GM19023 (cell line): Measurements from ENCODE around the gene BOLL.
"Not testable (repeated sequence)": the region's sequence is repeated elsewhere in the genome, so short reads cannot be mapped to it uniquely, and the experiment has no call there.

Source experiments
- ATAC-seq: cut with Tn5 transposase; IDR thresholded peaks from one replicate; pipeline ENCODE4 v1.9.1; 2021; ENCODE audit warnings: mild to moderate bottlenecking, moderate library complexity; ENCODE audit not compliant: unreplicated experiment

Gene BOLL

DNA sequence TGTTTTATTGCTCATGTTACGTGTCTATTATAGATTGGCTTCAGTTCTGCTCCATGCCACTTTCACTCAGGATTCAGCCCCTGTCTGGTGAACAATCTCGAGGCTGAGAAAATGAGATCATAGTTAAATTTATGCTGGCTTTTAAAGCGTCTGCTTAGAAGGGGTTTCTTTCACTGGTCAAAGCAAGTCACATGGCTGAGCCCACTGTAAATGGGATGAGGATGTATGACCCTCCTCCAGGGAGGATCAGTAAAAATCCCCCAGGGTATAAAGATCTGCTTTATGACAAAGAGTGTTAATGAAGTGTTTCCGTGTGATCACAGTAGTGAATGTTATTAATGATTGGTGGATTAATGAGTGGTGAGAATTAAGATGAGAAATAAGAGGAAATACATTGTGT, 13.1 kb upstream of the BOLL start:
- ATAC-seq = no peak

- no peak for ATAC-seq
These were observed 10.2 kb upstream of the BOLL start for GRCh38 chr2:197795277-197795676.

DNA sequence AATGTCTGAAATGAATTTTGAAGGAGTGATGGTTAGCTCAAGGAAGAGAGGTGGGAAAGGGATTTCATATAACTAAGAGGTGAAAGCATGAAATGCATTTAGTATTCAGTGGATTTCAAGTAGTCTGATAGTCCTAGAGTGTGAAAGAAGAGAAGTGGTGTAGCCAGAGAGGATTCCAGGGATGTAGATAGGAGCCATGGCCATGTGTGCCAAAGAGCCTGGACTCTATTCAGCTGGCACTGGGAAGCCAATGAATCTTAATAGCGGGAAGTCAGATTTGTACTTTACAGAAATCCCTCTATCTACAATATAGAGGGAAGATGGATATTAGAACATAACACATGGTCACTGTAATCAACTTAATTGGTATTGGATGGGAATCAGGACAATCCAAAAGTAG, 8.3 kb upstream of the BOLL start:
- ATAC-seq = no peak

GRCh38 chr2:197786010-197786877, 1.1 kb upstream of the BOLL start:
- ATAC-seq = peak; percentile 73

GRCh38 chr2:197782126-197782525, 3.0 kb downstream of the BOLL start:
- ATAC-seq = no peak

- ATAC-seq = no peak
These were observed 5.9 kb downstream of the BOLL start for GRCh38 chr2:197779261-197779660.

DNA sequence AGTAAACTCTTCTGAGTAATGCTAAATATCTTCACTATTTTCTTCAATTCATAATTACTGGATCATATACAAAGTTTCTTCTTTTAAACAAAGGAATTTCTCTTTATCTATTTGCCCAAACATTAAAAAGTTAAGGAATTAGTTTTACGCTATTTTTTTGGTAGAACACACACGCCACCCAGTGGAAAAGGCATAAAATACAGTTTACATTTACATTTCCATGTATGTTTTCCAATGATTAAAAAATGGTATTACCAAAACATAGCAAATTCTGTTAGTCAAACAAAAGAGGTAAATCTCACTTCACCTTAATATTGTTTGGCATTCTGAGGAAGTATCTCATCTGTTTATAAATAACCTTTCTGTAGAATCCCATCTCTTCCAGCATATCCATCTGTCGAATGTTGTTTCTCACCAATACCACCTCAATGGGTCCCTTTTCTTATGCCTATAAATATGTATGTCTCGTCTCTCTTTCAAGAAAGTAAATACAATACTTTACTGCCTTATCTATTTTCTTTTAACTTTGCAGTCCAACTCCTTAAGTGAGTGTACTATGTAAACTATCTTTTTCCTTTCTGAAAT, 7.2 kb downstream of the BOLL start:
- no peak for ATAC-seq

DNA sequence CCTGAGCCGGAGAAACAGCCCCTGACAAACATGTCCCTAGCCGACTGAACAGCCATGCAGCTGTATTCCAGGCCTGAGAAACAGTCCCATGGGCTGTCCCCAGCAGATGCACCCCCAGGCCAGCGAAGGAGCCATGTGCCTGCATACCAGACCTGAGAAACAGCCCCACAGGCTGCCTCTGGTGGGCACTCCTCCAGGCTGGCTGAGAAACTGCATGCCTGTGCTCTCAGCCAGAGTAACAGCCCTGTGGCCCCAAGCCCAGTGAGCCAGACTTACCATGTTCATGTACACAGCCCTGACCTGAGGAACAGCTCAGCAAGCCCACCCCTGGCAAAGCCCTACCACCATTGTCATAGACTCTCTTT, 24.8 kb downstream of the BOLL start:
- ATAC-seq = no peak

DNA sequence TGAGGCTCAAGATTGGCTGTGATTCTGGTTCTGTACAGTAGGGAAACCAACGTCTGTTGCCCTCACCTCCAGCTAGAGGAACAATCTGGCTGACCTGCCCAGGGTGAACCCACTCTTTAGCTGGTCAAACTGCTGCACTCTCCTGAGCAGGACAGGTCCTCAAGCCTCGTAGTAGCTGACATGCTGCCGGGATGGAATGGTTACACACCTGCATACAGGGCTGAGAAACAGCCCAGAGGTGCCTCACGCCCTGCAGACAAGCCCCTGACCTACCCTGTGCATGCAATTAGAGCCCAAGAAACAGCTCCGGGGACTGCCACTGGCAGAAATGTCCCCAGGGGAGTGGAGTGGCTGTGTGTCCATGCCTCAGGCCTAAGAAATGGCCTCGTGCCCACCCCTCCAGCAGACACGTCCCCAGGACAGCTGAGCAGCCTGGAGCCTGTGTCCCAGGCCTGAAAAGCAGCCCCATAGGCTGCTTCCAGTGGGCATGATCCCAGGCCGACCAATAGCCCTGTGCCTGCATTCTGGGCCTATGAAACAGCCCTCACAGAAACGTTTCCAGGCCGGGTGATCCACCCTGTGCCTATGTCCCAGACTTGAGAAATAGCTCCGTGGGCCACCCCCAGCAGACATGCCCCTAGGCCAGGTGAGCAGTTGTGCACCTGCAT, 25.4 kb downstream of the BOLL start:
- ATAC-seq = no peak

DNA sequence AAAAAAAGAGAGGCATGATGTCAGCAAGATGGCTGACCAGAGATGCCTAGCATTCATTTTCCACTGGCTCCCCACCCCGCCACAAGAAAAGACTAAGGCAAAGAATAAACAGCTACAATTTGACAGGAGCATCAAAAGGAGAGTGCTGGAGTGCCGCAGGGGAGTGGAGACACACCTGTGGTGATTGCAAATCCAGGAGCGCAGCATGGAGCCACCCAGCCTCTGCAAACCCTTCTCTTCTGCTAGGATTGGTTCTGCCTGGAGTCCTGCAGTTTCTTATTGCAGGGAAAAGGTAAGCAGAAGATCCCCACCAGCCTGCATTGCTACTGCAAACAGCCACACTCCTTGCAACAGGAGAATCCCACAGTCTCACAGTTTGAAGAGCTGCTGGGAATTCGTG, 26.1 kb downstream of the BOLL start:
- ATAC-seq = no peak

GRCh38 chr2:197740200-197740599, 44.9 kb downstream of the BOLL start:
- ATAC-seq = no peak

GRCh38 chr2:197728555-197729544, 56.3 kb downstream of the BOLL start:
- not testable (repeated sequence) for ATAC-seq

DNA sequence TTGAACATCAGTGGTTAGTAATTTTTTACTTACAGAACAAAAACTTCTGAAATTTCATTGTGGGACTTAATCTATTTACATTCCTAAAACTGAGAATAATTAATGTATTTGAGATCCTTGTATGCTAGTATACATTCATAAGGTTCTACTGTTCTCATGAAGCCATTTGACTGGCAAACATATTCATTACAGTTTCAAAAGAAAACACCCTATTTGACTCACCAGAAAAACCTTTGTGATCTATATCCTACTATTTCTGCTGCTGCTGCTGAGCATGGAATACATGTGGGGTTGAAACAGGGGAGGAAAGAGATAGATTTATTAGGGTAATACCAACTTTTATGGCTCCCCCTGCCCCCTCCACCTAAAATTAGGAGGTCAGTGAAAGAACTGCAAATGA, 58.1 kb downstream of the BOLL start:
- ATAC-seq = no peak

- ATAC-seq = no peak
These were observed 67.3 kb downstream of the BOLL start for GRCh38 chr2:197717863-197718262.

DNA sequence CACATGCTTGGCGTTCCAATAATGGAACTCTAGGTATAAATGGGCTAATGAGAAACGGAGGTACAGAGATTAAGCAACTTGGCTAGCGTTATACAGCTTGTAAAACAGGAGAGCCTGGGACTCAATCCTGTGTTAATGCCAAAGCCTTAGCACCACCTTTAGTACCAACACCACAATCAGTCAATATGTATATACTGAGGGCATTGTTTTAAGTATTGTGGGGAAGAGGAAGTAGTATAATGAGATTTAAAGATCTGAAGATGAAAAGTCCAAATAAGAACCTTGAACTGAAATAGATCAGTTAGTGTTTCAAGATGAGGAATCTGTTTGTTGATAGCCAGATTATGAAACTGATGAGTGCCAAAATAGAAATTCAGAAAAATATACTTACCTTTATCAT, 71.8 kb downstream of the BOLL start:
- ATAC-seq = no peak

DNA sequence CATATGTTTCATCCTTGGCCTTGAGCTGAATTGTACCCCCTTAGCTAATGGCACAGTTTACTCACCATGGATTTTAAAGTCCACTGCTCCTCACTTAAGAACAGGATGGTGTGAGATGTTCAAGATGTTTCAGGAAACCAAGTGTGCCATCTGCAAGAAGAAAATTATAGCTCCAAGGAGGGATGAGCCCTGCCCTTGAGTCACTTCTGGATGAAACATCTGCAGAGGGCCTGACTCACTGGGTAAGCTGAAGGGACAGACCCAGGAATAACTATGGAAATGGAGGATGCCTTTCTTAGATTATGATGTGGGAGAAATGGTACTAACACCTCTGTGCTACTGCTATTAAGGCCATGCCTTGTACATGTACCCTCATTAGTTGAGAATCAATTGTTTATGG, 73.5 kb downstream of the BOLL start:
- ATAC-seq = no peak

DNA sequence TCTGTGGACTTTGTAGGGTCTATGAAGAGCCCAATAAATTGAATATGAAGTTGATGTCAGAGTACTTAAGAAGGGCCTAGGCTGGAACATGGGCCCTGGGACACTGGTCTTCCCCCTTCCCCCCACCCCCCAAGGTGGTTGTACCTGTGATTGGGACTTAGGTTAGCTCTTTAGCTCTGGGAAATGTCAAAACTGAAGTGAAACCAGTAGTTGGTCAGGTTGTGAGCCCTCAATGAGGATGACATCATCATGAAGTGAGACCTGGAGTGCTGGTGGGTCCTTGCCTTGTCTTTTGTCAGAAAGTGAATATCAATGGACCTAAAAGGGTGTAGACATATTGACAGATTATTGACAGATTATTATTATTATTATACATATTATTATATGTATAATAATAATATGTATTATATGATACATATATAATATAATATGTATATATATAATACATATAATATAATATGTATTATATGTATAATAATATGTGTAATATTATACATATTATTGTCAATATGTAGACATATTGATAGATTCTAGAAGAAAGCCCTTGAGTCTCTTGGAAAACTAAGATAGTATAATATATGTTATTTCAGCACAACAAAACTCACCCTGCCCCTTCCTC, 74.6 kb downstream of the BOLL start:
- ATAC-seq = peak; percentile 62

GRCh38 chr2:197709140-197709539, 76.0 kb downstream of the BOLL start:
- ATAC-seq = not testable (repeated sequence)

- no peak for ATAC-seq
These were observed 76.8 kb downstream of the BOLL start for GRCh38 chr2:197708331-197708730.
